PC-3 (cell line): ENCODE results near the gene KRTAP2-4. TPM values are rescaled to one million over a fixed set of nuclear protein-coding genes. Genes with fewer than 3 reads are reported as not detected.

Experiments used
- ATAC-seq: fragments of 200-7000 bp; cut with Tn5 transposase; 2 replicates; pipeline ENCODE4 v1.9.1; 2020; ENCODE audit warnings: mild to moderate bottlenecking, moderate library complexity
- BruUV-seq: library from RNA; stranded (reverse); fragments of 400-500 nt; replicated peaks from 2 replicates; lab custom pipeline; 2021; lab: Mats Ljungman, UMichigan
- CTCF ChIA-PET: fragments of 300-600 bp; sonication (Branson Sonifier 250); formaldehyde crosslinking; loops from one replicate; lab custom pipeline; 2022; ENCODE audit warnings: antibody characterized with exemption; lab: Charles Lee
- POLR2A ChIA-PET: fragments of 300-600 bp; sonication (Branson Sonifier 250); formaldehyde crosslinking; loops from one replicate; lab custom pipeline; 2022; ENCODE audit warnings: antibody characterized with exemption; ENCODE audit not compliant: unreplicated experiment; lab: Charles Lee
- DNase-seq: peaks from one replicate; pipeline ENCODE4 v3.0.0-alpha.2; 2015
- H2AFZ ChIP-seq: fragments of 300-600 bp; sonication (generic); 2 replicates; pipeline ENCODE4 v1.6.0; 2016; ENCODE audit warnings: antibody characterized with exemption, low read length
- H3F3A ChIP-seq: fragments of 300-600 bp; sonication (generic); one replicate; pipeline ENCODE4 v1.6.0; 2017; ENCODE audit warnings: antibody characterized with exemption, low read length, control low read depth, mild to moderate bottlenecking; ENCODE audit not compliant: unreplicated experiment
- H3K27ac ChIP-seq: fragments of 300-600 bp; sonication (generic); 2 replicates; pipeline ENCODE4 v1.5.1; 2016; ENCODE audit warnings: mild to moderate bottlenecking, low read length
- H3K27me3 ChIP-seq: fragments of 300-600 bp; sonication (generic); 2 replicates; pipeline ENCODE4 v1.6.1; 2016; ENCODE audit warnings: low read length, mixed read lengths
- H3K36me3 ChIP-seq: fragments of 300-600 bp; sonication (generic); 2 replicates; pipeline ENCODE4 v1.6.1; 2016; ENCODE audit warnings: low read depth, mixed run types, low read length, mixed read lengths
- H3K4me1 ChIP-seq: fragments of 300-600 bp; sonication (generic); 2 replicates; pipeline ENCODE4 v1.5.1; 2016; ENCODE audit warnings: low read length; ENCODE audit not compliant: insufficient read depth
- H3K4me2 ChIP-seq: fragments of 300-600 bp; sonication (generic); 2 replicates; pipeline ENCODE4 v1.6.0; 2016; ENCODE audit warnings: low read length
- H3K4me3 ChIP-seq: fragments of 300-600 bp; sonication (generic); 2 replicates; pipeline ENCODE4 v1.5.1; 2016; ENCODE audit warnings: mild to moderate bottlenecking, low read length, mixed read lengths
- H3K79me2 ChIP-seq: fragments of 300-600 bp; sonication (generic); 2 replicates; pipeline ENCODE4 v1.6.1; 2017; ENCODE audit warnings: low read length, mixed read lengths
- H3K9ac ChIP-seq: fragments of 300-600 bp; sonication (generic); 2 replicates; pipeline ENCODE4 v1.6.0; 2016; ENCODE audit warnings: mild to moderate bottlenecking, low read length
- H3K9me2 ChIP-seq: fragments of 300-600 bp; sonication (generic); replicated peaks from 2 replicates; pipeline ENCODE4 v1.6.1; 2016; ENCODE audit warnings: mixed run types, low read length, mixed read lengths
- H3K9me3 ChIP-seq: fragments of 300-600 bp; sonication (generic); 2 replicates; pipeline ENCODE4 v1.6.1; 2016; ENCODE audit warnings: low read length, mixed read lengths
- H4K20me1 ChIP-seq: fragments of 300-600 bp; sonication (generic); 2 replicates; pipeline ENCODE4 v1.6.1; 2016; ENCODE audit warnings: low read length, mixed read lengths
- EZH2 ChIP-seq: fragments of 300-600 bp; sonication (generic); IDR thresholded peaks from one replicate; pipeline ENCODE4 v1.6.1; 2017; ENCODE audit warnings: antibody characterized with exemption, mild to moderate bottlenecking, low read length; ENCODE audit not compliant: unreplicated experiment
- EZH2phosphoT487 ChIP-seq: fragments of 300-600 bp; sonication (generic); IDR thresholded peaks from 2 replicates; pipeline ENCODE4 v1.6.1; 2018; ENCODE audit warnings: mild to moderate bottlenecking, antibody characterized with exemption, low read length, borderline replicate concordance
- intact Hi-C: fragments of 100-400 bp; cut with micrococcal nuclease; formaldehyde crosslinking; loops from 2 replicates; pipeline ENCODE4 v1.9.0; 2023
- total RNA-seq: library from RNA; depleted of rRNA; stranded (reverse); fragments of >200 nt; gene quantifications from 2 replicates; pipeline ENCODE4 v1.2.3, GENCODE V29; 2014
- TF ChIP-seq, protein P1 (sequence below): fragments of 300-600 bp; sonication (generic); conservative IDR thresholded peaks from 2 replicates; pipeline ENCODE4 v1.5.1; 2017; ENCODE audit warnings: antibody characterized with exemption, low read depth, mild to moderate bottlenecking, low read length

KRTAP2-4 gene
- total RNA-seq, 1 experiment from 2014 or later: not detected

DNA sequence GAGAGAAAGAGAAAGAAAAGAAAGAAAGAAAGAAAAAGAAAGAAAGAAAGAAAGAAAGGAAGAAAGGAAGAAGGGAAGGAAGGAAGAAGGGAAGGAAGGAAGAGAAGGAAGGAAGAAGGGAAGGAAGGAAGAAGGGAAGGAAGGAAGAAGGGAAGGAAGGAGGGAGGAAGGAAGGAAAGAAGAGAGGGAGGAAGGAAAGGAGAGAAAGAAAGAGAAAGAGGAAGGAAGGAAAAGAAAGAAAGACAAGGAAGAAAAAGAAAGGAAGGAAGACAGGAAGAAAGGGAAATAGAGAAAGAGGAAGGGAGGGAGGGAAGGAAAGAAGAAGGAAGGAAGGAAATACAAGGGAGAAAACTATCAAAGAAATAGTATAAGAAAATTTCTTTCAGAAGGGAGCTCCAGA lies 11.1 kb upstream of the KRTAP2-4 start:
- Histone ChIP-seq H3K27ac (no peak overlapping the region), H4K20me1 (no peaks in the 10 kb centered on the region), H3K79me2 (no peaks in the 10 kb centered on the region), H3K27me3 (no peaks in the 10 kb centered on the region), H2AFZ (no peak overlapping the region), H3K4me3 (no peak overlapping the region), H3K36me3 (no peaks in the 10 kb centered on the region), H3K9me3 (no peaks in the 10 kb centered on the region), H3K4me1 (no peaks in the 10 kb centered on the region), H3K4me2 (no peak overlapping the region), H3K9ac (no peak overlapping the region), H3K9me2 (no peaks in the 10 kb centered on the region), H3F3A (no peaks in the 10 kb centered on the region)
- intact Hi-C loops: no loop called here
- DNase-seq: no peak
- ChIA-PET POLR2A (no interaction called here), CTCF (interaction anchor here (0.6 kb wide), 1 partner anchor 601 kb away, joined by 3 read pairs; no protein-coding TSS in a partner anchor)
- TF ChIP-seq EZH2phosphoT487 (no peak), EZH2 (no peak)
- TF ChIP-seq, protein P1, sequence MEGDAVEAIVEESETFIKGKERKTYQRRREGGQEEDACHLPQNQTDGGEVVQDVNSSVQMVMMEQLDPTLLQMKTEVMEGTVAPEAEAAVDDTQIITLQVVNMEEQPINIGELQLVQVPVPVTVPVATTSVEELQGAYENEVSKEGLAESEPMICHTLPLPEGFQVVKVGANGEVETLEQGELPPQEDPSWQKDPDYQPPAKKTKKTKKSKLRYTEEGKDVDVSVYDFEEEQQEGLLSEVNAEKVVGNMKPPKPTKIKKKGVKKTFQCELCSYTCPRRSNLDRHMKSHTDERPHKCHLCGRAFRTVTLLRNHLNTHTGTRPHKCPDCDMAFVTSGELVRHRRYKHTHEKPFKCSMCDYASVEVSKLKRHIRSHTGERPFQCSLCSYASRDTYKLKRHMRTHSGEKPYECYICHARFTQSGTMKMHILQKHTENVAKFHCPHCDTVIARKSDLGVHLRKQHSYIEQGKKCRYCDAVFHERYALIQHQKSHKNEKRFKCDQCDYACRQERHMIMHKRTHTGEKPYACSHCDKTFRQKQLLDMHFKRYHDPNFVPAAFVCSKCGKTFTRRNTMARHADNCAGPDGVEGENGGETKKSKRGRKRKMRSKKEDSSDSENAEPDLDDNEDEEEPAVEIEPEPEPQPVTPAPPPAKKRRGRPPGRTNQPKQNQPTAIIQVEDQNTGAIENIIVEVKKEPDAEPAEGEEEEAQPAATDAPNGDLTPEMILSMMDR: no peak
- ATAC-seq: no peak
- BruUV-seq: no TSS peak

DNA sequence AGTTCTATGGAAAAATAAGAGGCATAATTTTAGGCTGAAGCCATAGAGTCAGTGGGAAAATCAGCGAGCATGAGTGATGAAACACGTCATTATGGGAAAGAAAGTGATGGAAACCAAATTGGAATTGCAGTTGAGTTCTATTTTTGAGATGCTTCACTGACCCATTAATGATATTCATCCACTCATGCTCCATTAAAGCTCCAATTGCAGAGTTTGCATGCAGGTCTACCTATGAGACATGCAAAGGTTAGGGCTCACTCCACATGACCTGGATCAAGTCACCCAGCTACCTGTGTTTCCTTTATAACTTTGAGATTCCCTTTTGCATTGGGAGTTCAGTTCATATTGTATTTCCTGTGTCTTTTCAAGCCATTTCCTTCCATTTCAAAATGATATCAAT lies 8.0 kb upstream of the KRTAP2-4 start:
- no TSS peak for BruUV-seq
- Histone ChIP-seq H3K27ac (no peak overlapping the region), H3K9me2 (no peaks in the 10 kb centered on the region), H3K27me3 (no peaks in the 10 kb centered on the region), H3F3A (no peaks in the 10 kb centered on the region), H4K20me1 (no peaks in the 10 kb centered on the region), H3K4me2 (no peak overlapping the region), H3K79me2 (no peaks in the 10 kb centered on the region), H3K9ac (no peak overlapping the region), H2AFZ (no peak overlapping the region), H3K4me3 (no peak overlapping the region), H3K4me1 (no peaks in the 10 kb centered on the region), H3K36me3 (no peaks in the 10 kb centered on the region), H3K9me3 (no peaks in the 10 kb centered on the region)
- ChIA-PET POLR2A (no interaction called here), CTCF (no interaction called here)
- DNase-seq: no peak
- ATAC-seq: no peak
- intact Hi-C loops: no loop called here
- TF ChIP-seq EZH2 (no peak), EZH2phosphoT487 (no peak)
- TF ChIP-seq, protein P1: no peak

DNA sequence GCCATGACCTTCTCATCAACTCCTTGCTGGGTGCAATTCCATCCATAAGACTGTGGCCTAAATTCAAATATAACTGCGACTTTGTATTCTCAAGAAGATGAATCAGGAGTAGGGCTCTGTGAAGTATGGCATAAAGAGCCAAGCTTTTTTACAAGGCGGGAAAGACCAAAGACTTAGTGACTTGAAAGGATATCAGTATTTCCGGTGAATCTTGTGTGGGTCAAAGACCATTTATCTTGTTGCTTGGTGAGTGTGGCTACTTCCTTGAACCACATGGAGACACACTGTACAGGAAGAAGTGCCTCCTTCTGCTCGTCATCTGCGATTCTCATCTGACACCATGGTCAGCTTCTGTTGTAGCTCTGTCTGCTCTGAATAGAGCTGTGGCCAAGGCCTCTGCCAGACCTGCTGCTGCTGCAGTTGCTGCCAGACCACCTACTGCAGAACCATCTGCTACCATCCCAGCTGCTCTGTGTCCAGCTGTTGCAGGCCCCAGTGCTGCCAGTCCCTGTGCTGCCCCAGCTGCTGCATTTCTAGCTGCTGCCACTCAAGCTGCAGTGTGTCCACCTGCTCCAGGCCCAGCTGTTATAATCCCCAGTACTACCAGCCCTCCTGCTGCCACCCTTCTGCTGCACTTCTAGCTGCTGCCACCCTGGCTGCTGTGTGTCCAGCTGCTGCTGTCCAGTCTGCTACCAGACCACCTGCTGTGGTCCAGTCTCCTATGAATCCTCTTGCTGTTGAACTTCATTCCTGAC lies 6.1 kb upstream of the KRTAP2-4 start:
- POLR2A ChIA-PET: no interaction called here
- intact Hi-C loops: no loop called here
- no peaks in the 10 kb centered on the region for H3K27me3 ChIP-seq
- TF ChIP-seq EZH2phosphoT487: no peak
- TF ChIP-seq EZH2: no peak
- TF ChIP-seq, protein P1: no peak
- H3K4me2 ChIP-seq: no peak overlapping the region
- CTCF ChIA-PET: no interaction called here
- H3K9me3 ChIP-seq: no peaks in the 10 kb centered on the region
- H4K20me1 ChIP-seq: no peaks in the 10 kb centered on the region
- H3K4me1 ChIP-seq: peaks cover 7% of the 10 kb centered on the region
- H3K36me3 ChIP-seq: no peaks in the 10 kb centered on the region
- no peak overlapping the region for H3K9ac ChIP-seq
- H3K4me3 ChIP-seq: no peak overlapping the region
- H3K27ac ChIP-seq: no peak overlapping the region
- H3F3A ChIP-seq: no peaks in the 10 kb centered on the region
- no peak overlapping the region for H2AFZ ChIP-seq
- no peaks in the 10 kb centered on the region for H3K9me2 ChIP-seq
- DNase-seq (no peak), ATAC-seq (no peak)
- H3K79me2 ChIP-seq: no peaks in the 10 kb centered on the region
- no TSS peak for BruUV-seq
